Retinal pigment epithelial cell (primary cell): Measurements from ENCODE around the gene GOLGA6D.
"Not testable (repeated sequence)": the region's sequence is repeated elsewhere in the genome, so short reads cannot be mapped to it uniquely, and the experiment has no call there.

Experiments used
- DNase-seq: peaks from one replicate; pipeline ENCODE4 v3.0.0-alpha.2; 2010; ENCODE audit warnings: low read depth
- H3K4me3 ChIP-seq: 2 replicates; pipeline ENCODE4 v1.5.1; 2011; ENCODE audit warnings: mild to moderate bottlenecking, low read length, control low read depth, moderate library complexity
- CTCF ChIP-seq: conservative IDR thresholded peaks from 2 replicates; pipeline ENCODE4 v1.5.1; 2011; ENCODE audit warnings: low read depth, low read length, control low read depth, inconsistent platforms

The GOLGA6D gene

GRCh38 chr15:75282572-75282971 lies at the start of gene GOLGA6D:
GOLGA6D (plus strand) TSS chr15:75282835; CDS start chr15:75282876, 41 bp downstream.
- DNase-seq, H3K4me3 ChIP-seq: not testable (repeated sequence)

GRCh38 chr15:75233504-75234190 lies 49.0 kb upstream of the GOLGA6D start:
- DNase-seq, result no peak
- TF ChIP-seq CTCF, result no peak
- no peak overlapping the region for H3K4me3 ChIP-seq

- no peak for TF ChIP-seq CTCF
- no peak for DNase-seq
- H3K4me3 ChIP-seq, result no peak overlapping the region
Observed at GRCh38 chr15:75234191-75234810, 48.3 kb upstream of the GOLGA6D start.

- TF ChIP-seq CTCF, result no peak
- DNase-seq, result no peak
- no peak overlapping the region for H3K4me3 ChIP-seq
Observed at GRCh38 chr15:75235051-75235673, 47.5 kb upstream of the GOLGA6D start.

GRCh38 chr15:75235760-75236729 lies 46.6 kb upstream of the GOLGA6D start:
- H3K4me3 ChIP-seq, result no peak overlapping the region
- no peak for DNase-seq
- no peak for TF ChIP-seq CTCF

- no peak for TF ChIP-seq CTCF
- no peak for DNase-seq
- no peak overlapping the region for H3K4me3 ChIP-seq
Observed at GRCh38 chr15:75237316-75237982, 45.2 kb upstream of the GOLGA6D start.
